Skin of body (tissue), 2 donors: ENCODE results near the gene AATF. TPM values are rescaled to one million over a fixed set of nuclear protein-coding genes. Genes with fewer than 3 reads are reported as not detected.
A peak's percentile ranks its signal among the peaks of the same experiment; 100 is the strongest.

Source experiments
- DNase-seq: peaks from one replicate; lab custom pipeline; 2025; lab: John Stamatoyannopoulos, UW
- total RNA-seq: library from RNA; depleted of rRNA; stranded (reverse); fragments of >200 nt; gene quantifications from one replicate; pipeline ENCODE4 v1.2.3, GENCODE V29; 2014

Gene AATF, protein sequence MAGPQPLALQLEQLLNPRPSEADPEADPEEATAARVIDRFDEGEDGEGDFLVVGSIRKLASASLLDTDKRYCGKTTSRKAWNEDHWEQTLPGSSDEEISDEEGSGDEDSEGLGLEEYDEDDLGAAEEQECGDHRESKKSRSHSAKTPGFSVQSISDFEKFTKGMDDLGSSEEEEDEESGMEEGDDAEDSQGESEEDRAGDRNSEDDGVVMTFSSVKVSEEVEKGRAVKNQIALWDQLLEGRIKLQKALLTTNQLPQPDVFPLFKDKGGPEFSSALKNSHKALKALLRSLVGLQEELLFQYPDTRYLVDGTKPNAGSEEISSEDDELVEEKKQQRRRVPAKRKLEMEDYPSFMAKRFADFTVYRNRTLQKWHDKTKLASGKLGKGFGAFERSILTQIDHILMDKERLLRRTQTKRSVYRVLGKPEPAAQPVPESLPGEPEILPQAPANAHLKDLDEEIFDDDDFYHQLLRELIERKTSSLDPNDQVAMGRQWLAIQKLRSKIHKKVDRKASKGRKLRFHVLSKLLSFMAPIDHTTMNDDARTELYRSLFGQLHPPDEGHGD
- 22.2 TPM for total RNA-seq

DNA sequence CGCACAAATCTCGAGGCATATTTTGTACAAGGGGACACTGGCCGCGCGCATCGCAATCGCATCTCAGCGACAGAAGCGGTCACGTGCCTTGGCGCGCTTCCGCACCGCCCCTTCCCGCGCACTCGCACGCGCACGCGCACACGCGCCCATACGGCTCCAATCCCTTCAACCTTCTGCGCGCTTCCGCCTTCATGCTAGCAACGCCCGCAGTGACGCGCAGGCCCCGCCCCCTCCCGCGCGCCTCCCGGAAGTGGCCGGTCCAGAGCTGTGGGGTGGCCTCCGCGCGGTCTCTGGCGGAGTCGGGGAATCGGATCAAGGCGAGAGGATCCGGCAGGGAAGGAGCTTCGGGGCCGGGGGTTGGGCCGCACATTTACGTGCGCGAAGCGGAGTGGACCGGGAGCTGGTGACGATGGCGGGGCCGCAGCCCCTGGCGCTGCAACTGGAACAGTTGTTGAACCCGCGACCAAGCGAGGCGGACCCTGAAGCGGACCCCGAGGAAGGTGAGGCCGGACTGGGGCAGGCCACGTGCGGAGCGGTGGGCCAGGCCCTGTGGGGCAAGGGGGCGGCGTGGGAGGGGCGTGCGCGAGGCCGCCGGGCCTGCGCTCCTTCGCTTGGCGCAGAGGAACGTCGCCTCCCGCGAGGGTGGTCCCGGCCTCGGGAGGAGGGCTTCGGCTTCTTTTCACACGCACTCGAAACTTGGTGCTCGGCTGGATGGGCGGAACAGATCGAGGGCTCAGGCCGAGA lies at the start of gene AATF:
AATF (plus strand) TSS at position 238 of the 744 bp plus-strand sequence; CDS start at position 410, 172 bp downstream.
- DNase-seq, result peak; percentile 95

DNA sequence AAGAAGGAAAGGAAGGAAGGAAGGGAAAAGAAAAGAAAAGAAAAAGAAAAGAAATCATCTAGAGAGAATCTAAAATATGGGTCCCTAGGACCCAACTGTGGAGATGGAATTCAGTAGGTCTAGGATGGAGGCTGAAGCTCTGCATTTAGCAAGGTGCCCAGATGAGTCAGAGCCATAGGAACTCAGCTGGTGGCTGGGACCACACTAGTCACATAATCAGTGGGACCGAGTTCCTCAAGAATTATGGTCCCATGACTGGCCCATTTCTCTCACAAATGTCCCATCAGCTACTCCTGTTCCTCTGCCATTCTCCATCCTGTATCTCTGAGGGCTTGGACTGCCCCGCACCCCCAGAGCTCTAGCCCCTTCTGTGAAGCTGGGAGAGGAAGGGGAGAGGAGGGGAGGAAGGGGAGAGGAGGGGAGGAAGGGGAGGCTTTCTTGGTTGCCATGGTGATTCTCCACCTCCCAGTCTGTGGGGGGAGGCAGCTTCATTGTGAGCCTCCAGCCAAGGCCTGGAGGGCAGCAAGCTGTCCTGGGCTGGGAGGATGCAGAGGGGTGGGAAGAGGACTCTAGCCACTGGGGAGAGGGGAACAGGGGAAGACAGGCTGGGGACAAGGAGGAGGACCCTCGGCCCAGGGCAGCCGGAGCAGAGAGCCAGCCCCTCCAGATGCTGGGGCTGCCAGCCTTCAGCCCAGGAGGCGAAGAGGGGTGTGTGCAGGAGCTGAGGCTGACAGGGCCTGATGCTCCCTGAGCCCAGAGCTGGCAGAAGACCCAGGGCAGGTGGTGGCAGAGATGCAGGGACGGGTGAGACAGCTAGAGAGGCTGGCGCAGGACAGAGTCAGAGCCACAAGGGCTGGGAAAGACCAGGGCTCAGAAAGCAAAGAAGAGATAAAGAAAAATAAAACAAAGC lies 49.2 kb upstream of the AATF start:
- no peak for DNase-seq

DNA sequence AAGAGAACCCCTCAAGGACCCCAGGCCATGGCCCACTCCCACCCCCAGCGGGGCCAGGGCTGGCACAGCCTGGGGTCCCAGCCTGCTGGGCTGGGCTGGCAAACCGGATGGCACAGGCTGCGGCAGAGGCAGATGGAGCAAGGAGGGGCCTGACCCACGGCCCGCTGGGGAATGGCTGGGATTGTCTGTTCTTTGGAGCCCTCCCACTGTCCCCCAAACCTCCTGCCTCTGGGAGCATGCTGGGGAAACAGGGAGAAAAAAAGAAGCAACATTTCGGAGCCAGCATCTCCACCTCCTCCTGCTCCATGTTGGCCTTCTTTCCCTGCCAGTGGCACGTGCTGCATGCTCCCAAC lies 48.6 kb upstream of the AATF start:
- DNase-seq, result no peak

DNA sequence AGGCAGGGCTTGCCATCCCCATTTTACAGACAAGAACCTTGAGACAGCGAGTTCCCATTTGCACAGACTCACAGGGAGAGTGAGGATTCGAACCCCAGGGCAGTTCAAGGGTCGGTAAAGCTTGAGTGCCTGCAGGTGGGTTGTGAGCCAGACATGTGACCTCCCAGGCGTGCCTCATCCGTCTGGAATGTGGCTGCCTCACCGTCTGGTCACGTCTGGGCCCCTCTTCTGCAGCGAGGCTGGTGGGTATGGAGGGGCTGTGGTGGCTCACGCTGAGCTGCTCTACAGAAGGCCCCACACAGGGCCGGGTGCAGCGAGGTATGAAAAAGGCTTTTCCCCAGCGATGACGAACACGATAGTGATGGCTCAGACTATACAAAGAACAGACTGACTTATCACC lies 47.2 kb upstream of the AATF start:
- DNase-seq, result no peak

GRCh38 chr17:36907407-36907806 lies 41.3 kb upstream of the AATF start:
- no peak for DNase-seq

DNA sequence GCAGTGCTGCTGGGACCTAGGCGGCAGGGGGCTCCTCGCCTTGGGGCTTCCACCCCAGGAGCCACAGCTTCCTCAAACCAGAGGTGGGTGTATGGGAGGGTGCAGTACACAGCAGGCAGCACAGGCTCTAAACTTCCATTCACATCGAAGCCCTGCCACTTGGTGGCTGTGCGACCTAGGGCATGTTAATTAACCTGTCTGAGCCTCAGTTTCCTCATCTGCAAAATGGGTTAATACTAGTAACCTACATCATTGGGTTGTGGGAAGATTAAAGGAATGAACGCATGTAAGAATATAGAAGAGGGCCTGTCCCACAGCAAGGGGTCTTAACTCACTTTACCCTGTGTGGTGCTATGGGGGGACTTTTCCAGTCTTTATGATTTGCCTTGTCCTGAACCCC lies 38.2 kb upstream of the AATF start:
- DNase-seq, result no peak

DNA sequence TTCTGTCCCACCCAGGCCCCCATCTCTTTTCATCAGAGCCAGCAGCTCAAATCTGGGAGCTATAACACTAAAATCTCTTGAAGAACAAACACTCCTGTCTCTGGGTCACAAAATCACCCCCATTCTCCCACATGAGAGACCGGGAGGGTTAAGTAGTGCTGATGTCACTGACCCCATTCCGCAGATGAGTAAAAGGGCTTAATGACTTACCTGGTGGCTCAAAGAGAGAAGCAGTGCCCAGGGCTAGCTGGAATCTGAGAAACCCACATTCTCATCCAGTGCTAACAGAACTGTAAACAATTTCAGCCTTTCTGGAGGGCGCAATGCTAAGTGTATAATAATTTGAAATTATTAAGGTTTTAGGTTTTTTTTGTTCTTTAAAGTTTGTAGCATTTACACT lies 37.8 kb upstream of the AATF start:
- DNase-seq, result no peak

DNA sequence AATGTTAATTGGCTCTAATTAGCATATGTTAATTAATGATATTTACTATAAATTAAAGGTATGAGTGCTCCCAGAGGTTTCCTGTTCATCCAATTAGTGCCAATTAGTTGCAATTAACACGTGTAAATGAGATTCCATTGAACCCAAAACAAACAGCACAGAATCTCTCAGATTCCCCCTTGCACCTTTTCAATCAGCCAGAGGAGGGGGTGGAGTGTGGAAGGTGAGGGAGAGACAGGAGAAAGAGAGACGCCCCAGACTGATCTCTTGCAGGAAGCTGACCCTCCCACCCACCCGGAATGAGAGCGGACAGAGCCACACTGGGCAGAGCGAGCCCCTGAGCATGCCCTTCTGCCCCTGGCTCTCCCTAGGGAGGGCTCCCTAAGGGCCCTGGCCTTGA lies 35.6 kb upstream of the AATF start:
- no peak for DNase-seq

- DNase-seq, result no peak
Measured at GRCh38 chr17:36918211-36918691, 30.5 kb upstream of the AATF start.

DNA sequence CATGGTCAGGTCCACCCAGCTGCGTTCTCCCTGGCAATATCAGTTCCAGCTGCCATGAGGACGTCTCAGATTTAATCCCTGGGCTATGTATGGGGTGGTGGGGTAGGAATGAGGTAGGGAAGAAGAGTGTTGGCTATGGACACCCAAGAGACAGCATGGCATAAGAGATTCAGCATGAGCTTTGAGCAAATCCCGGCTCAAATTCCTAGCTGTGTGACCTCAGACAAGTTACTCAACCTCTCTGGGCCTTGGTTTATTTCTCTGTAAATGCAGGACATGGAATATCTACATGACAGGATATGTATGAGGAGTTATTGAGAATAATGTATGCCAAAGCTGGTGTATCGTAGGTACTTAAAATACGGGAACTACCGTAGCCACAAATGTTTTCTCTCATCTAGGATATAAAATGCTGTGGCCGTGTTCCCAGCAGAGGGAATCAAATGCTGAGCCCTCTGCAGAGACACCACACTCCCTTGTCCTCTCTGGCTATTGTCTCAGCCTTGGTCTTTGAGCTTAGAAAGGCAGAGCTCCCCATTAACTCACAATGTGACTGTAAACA lies 29.3 kb upstream of the AATF start:
- DNase-seq, result no peak

DNA sequence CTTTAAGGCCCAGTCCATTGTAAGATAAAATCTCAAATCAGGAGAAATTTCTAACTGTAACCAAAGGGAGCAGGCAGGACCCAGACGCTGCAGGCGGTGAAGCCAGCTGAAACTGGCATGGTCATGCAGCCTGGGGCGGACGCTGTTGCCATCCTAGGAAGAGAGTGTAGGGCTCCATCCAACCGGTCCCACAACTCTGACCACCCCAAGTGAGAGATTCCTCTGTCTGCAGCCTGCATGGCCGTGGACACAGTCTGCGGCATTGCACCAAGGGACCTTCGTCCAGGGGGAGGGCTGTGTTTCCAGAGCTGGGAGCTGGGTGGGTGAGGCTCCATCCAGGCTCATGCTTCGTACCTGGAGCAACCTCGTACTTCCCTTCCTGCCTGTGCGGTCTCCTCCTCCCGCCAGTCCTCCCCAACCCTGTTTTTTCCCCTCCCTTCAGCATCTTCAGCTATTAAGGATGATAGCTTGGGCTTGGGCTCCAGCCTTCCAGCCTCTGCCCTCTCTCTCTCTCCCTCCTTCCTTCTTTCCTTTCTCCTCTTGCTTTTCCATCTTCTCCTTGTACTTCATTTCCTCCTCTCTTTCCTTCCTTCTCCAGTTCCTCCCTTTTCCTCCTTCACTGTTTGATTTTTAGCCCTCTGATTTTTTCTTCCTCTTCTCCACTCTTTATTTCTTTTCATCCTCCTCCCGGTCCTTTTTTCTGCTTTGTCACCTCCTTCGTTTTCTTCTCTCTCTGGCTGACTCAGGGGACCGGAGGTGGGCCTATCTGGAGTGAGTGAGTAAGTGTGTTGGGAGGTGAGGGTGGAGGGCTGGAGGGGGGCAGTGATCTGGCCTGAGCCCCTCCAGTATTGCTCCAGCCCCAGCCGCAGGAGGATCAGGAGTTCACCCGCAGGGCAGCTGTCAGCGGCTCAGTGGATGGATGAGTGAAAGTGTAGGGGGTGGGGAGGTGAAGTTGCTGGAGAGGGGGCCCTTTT lies 28.4 kb upstream of the AATF start:
- no peak for DNase-seq

DNA sequence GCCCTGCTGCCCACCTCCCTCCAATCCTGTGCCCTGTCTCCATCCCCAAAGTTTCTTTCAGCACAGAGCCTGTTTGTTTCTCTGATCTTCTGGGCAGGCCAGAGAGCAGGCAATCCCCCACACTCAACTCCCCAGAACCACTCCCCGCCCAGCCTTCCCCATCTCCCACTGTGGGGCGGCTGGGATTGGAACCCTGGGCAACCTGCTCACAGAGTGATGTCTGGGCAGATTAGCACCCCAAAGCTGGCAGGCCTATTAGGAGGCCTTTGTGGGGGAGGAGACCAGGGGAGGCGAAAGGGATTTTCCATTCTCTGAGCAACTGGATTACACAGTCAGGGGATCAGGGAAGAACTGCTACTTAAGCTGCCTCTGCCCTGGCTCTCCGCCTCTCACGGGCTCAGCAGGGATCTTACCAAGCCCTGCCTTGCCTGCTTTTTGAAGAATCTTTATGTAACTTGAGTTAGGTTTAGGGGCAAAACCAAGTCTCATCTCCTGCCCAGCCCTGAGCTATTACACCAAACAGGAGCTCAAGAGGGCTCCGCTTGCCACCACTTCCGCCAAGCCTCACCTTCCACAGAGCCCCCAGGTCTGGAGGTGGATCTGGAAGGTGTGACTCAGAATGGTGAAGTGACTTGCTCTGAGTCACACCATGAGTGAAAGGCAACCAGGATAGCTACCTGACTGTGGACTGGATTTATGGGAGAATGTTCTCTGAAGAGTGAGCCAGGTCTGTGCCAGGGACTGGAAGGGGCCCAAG lies 27.5 kb upstream of the AATF start:
- no peak for DNase-seq

DNA sequence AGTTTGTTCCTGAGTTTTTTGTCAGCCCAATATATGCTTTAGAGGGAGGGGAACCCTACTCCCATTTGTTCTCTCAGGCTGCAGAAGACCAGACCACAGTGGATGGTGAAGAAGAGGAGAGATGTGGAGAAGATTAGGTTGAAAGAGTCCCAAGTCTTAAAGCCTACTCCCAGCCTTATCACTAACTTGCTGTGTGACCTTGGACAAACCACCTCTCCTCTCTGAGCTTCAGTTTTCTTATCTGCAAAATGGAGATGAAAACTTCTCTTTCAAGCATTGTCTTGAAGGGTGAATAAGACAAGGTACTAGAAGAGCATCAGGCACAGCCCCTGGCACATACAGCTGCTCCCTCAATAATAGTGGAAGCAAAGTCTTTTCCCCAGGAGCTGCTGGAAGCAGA lies 26.6 kb upstream of the AATF start:
- no peak for DNase-seq

DNA sequence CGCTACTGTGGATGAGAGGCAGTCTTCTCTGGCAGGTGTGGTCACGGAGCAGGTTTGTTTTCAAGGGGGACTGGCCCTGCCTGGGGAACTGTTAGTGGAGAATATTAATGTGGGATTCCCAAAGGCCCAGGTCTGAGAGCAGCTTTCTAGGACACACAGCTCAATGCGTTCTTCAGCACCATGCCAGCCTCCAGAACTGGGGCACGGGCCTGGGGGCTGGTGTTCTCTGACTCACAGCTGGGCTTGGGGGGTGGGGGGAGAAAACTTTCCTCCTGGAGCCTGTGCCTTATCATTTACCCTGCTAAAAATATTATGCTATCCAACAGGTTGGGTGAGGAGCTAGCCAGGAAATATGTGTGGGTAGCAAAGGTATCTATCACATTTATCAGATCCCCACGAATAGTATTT lies 24.9 kb upstream of the AATF start:
- DNase-seq, result no peak

GRCh38 chr17:36926226-36926625 lies 22.5 kb upstream of the AATF start:
- DNase-seq, result no peak

DNA sequence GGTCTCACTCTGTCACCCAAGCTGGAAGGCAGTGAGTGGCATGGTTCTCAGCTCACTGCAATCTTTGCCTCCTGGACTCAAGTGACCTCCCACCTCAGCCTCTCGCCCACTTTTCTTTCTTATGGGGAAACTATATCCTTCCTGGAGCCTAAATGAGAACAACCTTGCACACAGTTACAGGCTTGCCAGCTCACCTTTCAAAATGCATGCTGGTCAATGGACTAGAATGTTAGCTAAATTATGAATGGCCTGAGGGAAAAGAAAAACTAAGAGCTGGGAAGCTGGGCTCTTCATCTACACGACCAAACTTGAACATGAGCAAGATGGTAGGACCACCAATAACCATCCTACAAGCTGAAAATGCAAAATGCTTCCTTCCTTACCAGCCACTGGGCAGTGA lies 22.1 kb upstream of the AATF start:
- no peak for DNase-seq

DNA sequence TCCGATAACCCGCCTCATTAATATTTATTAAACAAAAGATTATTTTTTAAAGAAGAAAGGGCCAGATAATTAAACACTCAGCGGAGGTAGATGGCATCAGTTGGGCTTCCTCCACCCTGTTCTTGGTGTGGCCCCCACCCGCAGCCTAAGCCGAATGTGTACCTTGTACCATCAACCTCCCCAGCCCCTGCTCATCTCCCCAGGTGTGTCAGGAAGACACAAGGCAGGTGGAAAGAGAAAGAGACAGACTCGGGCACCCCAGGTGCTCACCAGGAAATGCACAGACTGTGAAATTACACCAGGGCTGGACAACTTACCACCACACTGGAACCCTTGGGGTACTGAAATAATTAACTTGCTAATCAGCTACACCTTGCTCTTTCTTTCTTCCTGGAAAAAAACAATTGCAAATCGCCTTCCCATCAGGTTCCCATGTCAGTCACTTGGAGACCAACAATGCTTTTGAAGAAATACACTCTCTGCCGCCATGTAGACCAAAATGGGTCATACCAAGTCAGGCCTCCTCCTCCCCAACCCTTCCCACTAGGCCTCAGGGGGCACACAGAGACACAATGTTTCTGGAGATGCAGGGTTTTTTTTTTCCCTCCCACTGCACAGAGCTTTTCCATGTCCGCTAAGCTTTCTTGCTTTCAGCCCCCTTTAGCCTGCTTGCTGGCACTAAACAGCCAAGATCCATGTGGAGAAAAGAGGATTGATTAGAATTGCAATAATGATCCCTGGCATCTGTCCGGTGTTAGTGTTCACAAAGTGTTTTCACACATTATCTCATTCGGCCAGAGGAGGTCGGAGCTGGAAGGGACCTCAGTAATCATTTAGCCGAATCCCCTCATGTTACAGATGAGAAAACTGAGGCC lies 20.0 kb upstream of the AATF start:
- DNase-seq, result no peak
